H9 (cell line): ENCODE data around the gene NRG3. TPM values are rescaled to one million over a fixed set of nuclear protein-coding genes. Genes with fewer than 3 reads are reported as not detected.

Source experiments
- DNase-seq: peaks from one replicate; pipeline ENCODE4 v3.0.0-alpha.2; 2017
- H2AFZ ChIP-seq: one replicate; pipeline ENCODE4 v1.6.1; 2013; ENCODE audit warnings: mild to moderate bottlenecking, low read length, control low read depth, moderate library complexity
- H2AK5ac ChIP-seq: 2 replicates; pipeline ENCODE4 v1.6.1; 2013; ENCODE audit warnings: low read length, control low read depth, mixed read lengths; ENCODE audit not compliant: insufficient read length
- H2BK120ac ChIP-seq: one replicate; pipeline ENCODE4 v1.6.1; 2013; ENCODE audit warnings: low read depth, mild to moderate bottlenecking, low read length, control low read depth, inconsistent platforms; ENCODE audit not compliant: poor library complexity, severe bottlenecking
- H2BK12ac ChIP-seq: 2 replicates; pipeline ENCODE4 v1.6.1; 2013; ENCODE audit warnings: low read length, control low read depth, mixed read lengths, low read depth; ENCODE audit not compliant: insufficient read length
- H2BK15ac ChIP-seq: 2 replicates; pipeline ENCODE4 v1.6.1; 2013; ENCODE audit warnings: low read depth, low read length, control low read depth
- H2BK20ac ChIP-seq: one replicate; pipeline ENCODE4 v1.6.1; 2013; ENCODE audit warnings: low read depth, mild to moderate bottlenecking, low read length, control low read depth, inconsistent platforms; ENCODE audit not compliant: poor library complexity, severe bottlenecking
- H2BK5ac ChIP-seq: 2 replicates; pipeline ENCODE4 v1.6.1; 2013; ENCODE audit warnings: low read length, control low read depth, mixed read lengths; ENCODE audit not compliant: insufficient read length
- H3K14ac ChIP-seq: 2 replicates; pipeline ENCODE4 v1.6.1; 2013; ENCODE audit warnings: low read length, control low read depth; ENCODE audit not compliant: insufficient read depth
- H3K18ac ChIP-seq: 2 replicates; pipeline ENCODE4 v1.6.1; 2013; ENCODE audit warnings: low read depth, mild to moderate bottlenecking, mixed read lengths, low read length, control low read depth; ENCODE audit not compliant: insufficient read length
- H3K23ac ChIP-seq: 2 replicates; pipeline ENCODE4 v1.6.1; 2013; ENCODE audit warnings: low read length, control low read depth, mixed read lengths, low read depth; ENCODE audit not compliant: insufficient read length
- H3K23me2 ChIP-seq: 2 replicates; pipeline ENCODE4 v1.6.1; 2013; ENCODE audit warnings: low read depth, mild to moderate bottlenecking, mixed read lengths, low read length, control low read depth; ENCODE audit not compliant: insufficient read length, poor library complexity, severe bottlenecking
- H3K27ac ChIP-seq: 2 replicates; pipeline ENCODE4 v1.5.1; 2013; ENCODE audit warnings: low read length, control low read depth, mixed read lengths, low read depth; ENCODE audit not compliant: insufficient read length
- H3K27me3 ChIP-seq: 2 replicates; pipeline ENCODE4 v1.6.1; 2013; ENCODE audit warnings: low read length, control low read depth, inconsistent platforms; ENCODE audit not compliant: insufficient read depth
- H3K4ac ChIP-seq: 2 replicates; pipeline ENCODE4 v1.6.1; 2013; ENCODE audit warnings: low read depth, mild to moderate bottlenecking, control low read depth, inconsistent platforms, low read length, moderate library complexity
- H3K4me1 ChIP-seq: 2 replicates; pipeline ENCODE4 v1.6.1; 2013; ENCODE audit warnings: low read length, control low read depth, inconsistent platforms; ENCODE audit not compliant: insufficient read depth
- H3K4me2 ChIP-seq: 2 replicates; pipeline ENCODE4 v1.6.1; 2013; ENCODE audit warnings: low read length, control low read depth, mixed read lengths; ENCODE audit not compliant: insufficient read length, insufficient read depth
- H3K56ac ChIP-seq: 2 replicates; pipeline ENCODE4 v1.6.1; 2013; ENCODE audit warnings: low read depth, mild to moderate bottlenecking, mixed read lengths, low read length, control low read depth; ENCODE audit not compliant: insufficient read length
- H3K79me1 ChIP-seq: 2 replicates; pipeline ENCODE4 v1.6.1; 2013; ENCODE audit warnings: low read depth, mild to moderate bottlenecking, moderate library complexity, low read length, control low read depth, inconsistent platforms; ENCODE audit not compliant: insufficient read depth, poor library complexity, severe bottlenecking
- H3K79me2 ChIP-seq: 2 replicates; pipeline ENCODE4 v1.6.1; 2013; ENCODE audit warnings: low read length, control low read depth, inconsistent platforms; ENCODE audit not compliant: insufficient read depth
- H3K9ac ChIP-seq: 2 replicates; pipeline ENCODE4 v1.6.1; 2013; ENCODE audit warnings: low read length, control low read depth, mixed read lengths; ENCODE audit not compliant: insufficient read length; ENCODE audit errors: extremely low read depth
- H3K9me3 ChIP-seq: one replicate; pipeline ENCODE4 v1.6.1; 2013; ENCODE audit warnings: low read depth, low read length, inconsistent platforms; ENCODE audit not compliant: control insufficient read depth
- H3T11ph ChIP-seq: one replicate; pipeline ENCODE4 v1.6.1; 2013; ENCODE audit warnings: mild to moderate bottlenecking, low read length, control low read depth, inconsistent platforms
- H4K20me1 ChIP-seq: one replicate; pipeline ENCODE4 v1.6.1; 2013; ENCODE audit not compliant: control insufficient read depth, insufficient read length, insufficient read depth
- H4K5ac ChIP-seq: 2 replicates; pipeline ENCODE4 v1.6.1; 2013; ENCODE audit warnings: low read depth, mild to moderate bottlenecking, mixed read lengths, low read length, control low read depth; ENCODE audit not compliant: insufficient read length
- H4K8ac ChIP-seq: replicated peaks from 2 replicates; pipeline ENCODE4 v1.6.1; 2013; ENCODE audit warnings: low read length, control low read depth, mixed read lengths, low read depth; ENCODE audit not compliant: insufficient read length
- H4K91ac ChIP-seq: 2 replicates; pipeline ENCODE4 v1.6.1; 2013; ENCODE audit warnings: low read depth, mild to moderate bottlenecking, moderate library complexity, mixed read lengths, low read length, control low read depth; ENCODE audit not compliant: insufficient read length
- H3K27ac Mint-ChIP-seq, 3 experiments: 2 replicates in 2 of 3; 3 replicates in 1 of 3; pipeline ENCODE4 v1.8.0; 2020 to 2021; ENCODE audit warnings: mixed read lengths in 3 of 3, mild to moderate bottlenecking in 1 of 3, moderate library complexity in 1 of 3
- H3K27me3 Mint-ChIP-seq: 2 replicates; pipeline ENCODE4 v1.8.0; 2021; ENCODE audit warnings: low read depth, mild to moderate bottlenecking, moderate library complexity, mixed read lengths
- H3K36me3 Mint-ChIP-seq, 3 experiments: 2 replicates in 2 of 3; 3 replicates in 1 of 3; pipeline ENCODE4 v1.8.0; 2020 to 2021; ENCODE audit warnings: low read depth in 3 of 3, mixed read lengths in 3 of 3; ENCODE audit not compliant: insufficient read depth in 1 of 3
- H3K4me1 Mint-ChIP-seq, 2 experiments: 2 replicates each; pipeline ENCODE4 v1.8.0; 2020; ENCODE audit warnings: mixed read lengths in 2 of 2
- H3K4me3 Mint-ChIP-seq, 2 experiments: 2 replicates in 1 of 2; 3 replicates in 1 of 2; pipeline ENCODE4 v1.8.0; 2020 to 2021; ENCODE audit warnings: mild to moderate bottlenecking in 2 of 2, mixed read lengths in 2 of 2, moderate library complexity in 1 of 2
- H3K9me3 Mint-ChIP-seq, 2 experiments: 2 replicates in 1 of 2; 3 replicates in 1 of 2; pipeline ENCODE4 v1.8.0; 2020; ENCODE audit warnings: mild to moderate bottlenecking in 2 of 2, mixed read lengths in 2 of 2, moderate library complexity in 1 of 2
- WGBS: extraction: QIAGEN DNeasy Blood & Tissue Kit; methylation state at CpG from one replicate; pipeline ENCODE4 v1.1.7; 2013; ENCODE audit warnings: missing lambda C conversion rate, low lambda C conversion rate, mixed read lengths; ENCODE audit not compliant: insufficient read length; ENCODE audit errors: extremely low coverage; 5-methylcytosine and 5-hydroxymethylcytosine counted together
- total RNA-seq: library from RNA; stranded (reverse); gene quantifications from 2 replicates; pipeline ENCODE4 v1.2.1, GENCODE V29; 2021
- TF ChIP-seq, protein P1 (sequence below): fragments of 200-600 bp; sonication (generic); conservative IDR thresholded peaks from 3 replicates; pipeline ENCODE4 v1.8.0; 2021; ENCODE audit warnings: antibody characterized with exemption, mild to moderate bottlenecking

NRG3 gene
- total RNA-seq, 1 experiment from 2014 or later: 1.6 TPM

DNA sequence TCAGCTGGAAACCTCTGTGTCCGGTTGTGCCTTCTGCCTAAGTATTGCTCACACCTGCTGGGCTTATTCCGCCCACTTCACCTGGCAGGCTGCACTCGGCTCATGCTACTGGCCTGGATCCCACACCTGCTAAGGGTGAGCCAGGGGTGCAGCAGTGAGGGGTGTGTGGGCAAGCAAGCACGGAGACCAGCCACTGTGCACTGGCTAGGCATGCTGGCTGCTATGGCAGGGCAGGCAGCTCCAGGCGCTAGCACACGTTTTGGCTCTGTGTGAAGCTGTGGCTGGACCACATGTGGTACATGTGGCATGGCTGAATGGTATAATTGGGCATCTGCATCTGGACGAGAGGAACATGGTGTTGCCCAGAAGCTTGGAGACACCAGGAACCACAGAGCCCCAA, 940.7 kb downstream of the NRG3 start:
- Histone ChIP-seq H3K23me2 (no peaks in the 10 kb centered on the region), H3K56ac (no peak overlapping the region), H3K14ac (no peak overlapping the region), H3T11ph (no peak overlapping the region), H3K18ac (no peak overlapping the region), H2BK12ac (no peak overlapping the region), H3K9ac (no peak overlapping the region), H3K79me2 (no peaks in the 10 kb centered on the region), H3K27me3 (no peaks in the 10 kb centered on the region), H3K27ac (no peak overlapping the region), H4K8ac (no peak overlapping the region), H3K4me1 (no peaks in the 10 kb centered on the region), H3K79me1 (no peaks in the 10 kb centered on the region), H3K9me3 (peaks cover 7% of the 10 kb centered on the region), H2AK5ac (no peak overlapping the region), H2BK5ac (no peak overlapping the region), H3K4ac (no peak overlapping the region), H4K5ac (no peak overlapping the region), H2BK20ac (no peak overlapping the region), H3K4me2 (no peak overlapping the region), H3K23ac (no peak overlapping the region), H2AFZ (no peak overlapping the region), H2BK120ac (no peak overlapping the region), H4K91ac (no peak overlapping the region), H4K20me1 (no peaks in the 10 kb centered on the region), H2BK15ac (no peak overlapping the region)
- no peaks in the 10 kb centered on the region for H3K27me3 Mint-ChIP-seq
- DNase-seq: no peak
- no peak overlapping the region for H3K27ac Mint-ChIP-seq
- no peak overlapping the region for H3K4me3 Mint-ChIP-seq
- WGBS: no CpG with 5 or more reads among the region's 7 CpGs
- no peaks in the 10 kb centered on the region; a peak in 1 of 5 replicates for H3K9me3 Mint-ChIP-seq
- peaks cover 4 to 7% of the 10 kb centered on the region in 2 experiments; a peak in 3 of 4 replicates for H3K4me1 Mint-ChIP-seq
- H3K36me3 Mint-ChIP-seq: peaks cover 0 to 3% (median 1%) of the 10 kb centered on the region in 3 experiments; a peak in 1 of 7 replicates
- TF ChIP-seq, protein P1, sequence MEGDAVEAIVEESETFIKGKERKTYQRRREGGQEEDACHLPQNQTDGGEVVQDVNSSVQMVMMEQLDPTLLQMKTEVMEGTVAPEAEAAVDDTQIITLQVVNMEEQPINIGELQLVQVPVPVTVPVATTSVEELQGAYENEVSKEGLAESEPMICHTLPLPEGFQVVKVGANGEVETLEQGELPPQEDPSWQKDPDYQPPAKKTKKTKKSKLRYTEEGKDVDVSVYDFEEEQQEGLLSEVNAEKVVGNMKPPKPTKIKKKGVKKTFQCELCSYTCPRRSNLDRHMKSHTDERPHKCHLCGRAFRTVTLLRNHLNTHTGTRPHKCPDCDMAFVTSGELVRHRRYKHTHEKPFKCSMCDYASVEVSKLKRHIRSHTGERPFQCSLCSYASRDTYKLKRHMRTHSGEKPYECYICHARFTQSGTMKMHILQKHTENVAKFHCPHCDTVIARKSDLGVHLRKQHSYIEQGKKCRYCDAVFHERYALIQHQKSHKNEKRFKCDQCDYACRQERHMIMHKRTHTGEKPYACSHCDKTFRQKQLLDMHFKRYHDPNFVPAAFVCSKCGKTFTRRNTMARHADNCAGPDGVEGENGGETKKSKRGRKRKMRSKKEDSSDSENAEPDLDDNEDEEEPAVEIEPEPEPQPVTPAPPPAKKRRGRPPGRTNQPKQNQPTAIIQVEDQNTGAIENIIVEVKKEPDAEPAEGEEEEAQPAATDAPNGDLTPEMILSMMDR: no peak
